ACC112 (cell line): Measurements from ENCODE around the gene MISFA.
A peak's percentile ranks its signal among the peaks of the same experiment; 100 is the strongest.
"Not testable (repeated sequence)": the region's sequence is repeated elsewhere in the genome, so short reads cannot be mapped to it uniquely, and the experiment has no call there.

Experiments
- H2AFZ ChIP-seq: fragments of 200-600 bp; sonication (generic); one replicate; pipeline ENCODE4 v1.6.0; 2017; ENCODE audit warnings: antibody characterized with exemption, low read length; ENCODE audit not compliant: unreplicated experiment
- H3K27ac ChIP-seq: fragments of 200-600 bp; sonication (generic); 2 replicates; pipeline ENCODE4 v1.5.1; 2014; ENCODE audit warnings: low read depth, mild to moderate bottlenecking, antibody characterized with exemption, low read length, moderate library complexity
- H3K27me3 ChIP-seq: fragments of 200-600 bp; sonication (generic); 2 replicates; pipeline ENCODE4 v1.6.1; 2014; ENCODE audit warnings: mild to moderate bottlenecking, antibody characterized with exemption, low read length, moderate library complexity, mixed read lengths; ENCODE audit not compliant: insufficient read depth
- H3K36me3 ChIP-seq: fragments of 200-600 bp; sonication (generic); 2 replicates; pipeline ENCODE4 v1.6.1; 2016; ENCODE audit warnings: mild to moderate bottlenecking, antibody characterized with exemption, low read length, moderate library complexity, mixed read lengths; ENCODE audit not compliant: insufficient read depth
- H3K4me1 ChIP-seq: fragments of 200-600 bp; sonication (generic); one replicate; pipeline ENCODE4 v1.6.1; 2016; ENCODE audit warnings: low read length, mixed read lengths; ENCODE audit not compliant: insufficient read depth, unreplicated experiment, control insufficient read depth
- H3K4me3 ChIP-seq: fragments of 200-600 bp; sonication (generic); 2 replicates; pipeline ENCODE4 v1.5.1; 2014; ENCODE audit warnings: mild to moderate bottlenecking, low read depth, low read length
- H3K79me2 ChIP-seq: fragments of 200-600 bp; sonication (generic); one replicate; pipeline ENCODE4 v1.6.0; 2016; ENCODE audit warnings: low read length; ENCODE audit not compliant: control insufficient read depth, unreplicated experiment, insufficient read depth

The MISFA gene

DNA sequence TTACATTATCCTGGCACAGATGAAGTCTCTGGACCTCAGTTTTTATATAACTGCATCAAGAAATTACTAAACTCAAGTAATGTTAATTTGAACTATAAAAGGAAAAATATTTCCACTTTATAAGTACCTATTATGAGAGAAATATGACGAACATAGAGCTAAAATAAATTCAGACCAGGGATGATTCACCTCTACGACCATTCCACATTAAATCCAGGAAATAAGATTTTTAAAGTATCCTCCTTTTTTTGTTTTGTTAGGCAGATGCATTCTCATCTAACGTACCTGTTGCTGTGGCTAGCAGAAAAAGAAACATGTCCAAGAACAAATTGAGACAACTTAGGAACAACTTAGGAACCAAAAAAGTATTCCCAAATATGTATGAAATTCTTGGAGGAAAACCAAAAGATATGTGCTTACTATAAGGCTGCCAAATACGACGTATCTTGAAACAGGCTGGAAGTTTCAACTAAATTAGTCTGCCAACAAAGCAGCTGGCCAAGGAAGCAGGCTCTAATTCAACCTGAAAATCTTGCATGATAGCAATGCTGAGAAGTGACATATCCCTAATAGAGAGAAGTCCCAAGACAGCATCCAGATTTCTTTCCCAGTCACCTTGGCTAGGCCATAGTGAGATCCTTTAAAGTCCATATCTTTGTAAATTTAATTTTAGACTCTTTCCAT is 18.9 kb downstream of the MISFA start:
- no peak overlapping the region for H2AFZ ChIP-seq
- H3K27ac ChIP-seq: peak overlapping the region; percentile 28
- peak overlapping the region; percentile 52 for H3K4me3 ChIP-seq
- H3K27me3 ChIP-seq: no peaks in the 10 kb centered on the region
- peaks cover 26% of the 10 kb centered on the region for H3K4me1 ChIP-seq
- peaks cover 13% of the 10 kb centered on the region; the same call in 1 of the 2 replicates for H3K36me3 ChIP-seq
- peaks cover 68% of the 10 kb centered on the region for H3K79me2 ChIP-seq

DNA sequence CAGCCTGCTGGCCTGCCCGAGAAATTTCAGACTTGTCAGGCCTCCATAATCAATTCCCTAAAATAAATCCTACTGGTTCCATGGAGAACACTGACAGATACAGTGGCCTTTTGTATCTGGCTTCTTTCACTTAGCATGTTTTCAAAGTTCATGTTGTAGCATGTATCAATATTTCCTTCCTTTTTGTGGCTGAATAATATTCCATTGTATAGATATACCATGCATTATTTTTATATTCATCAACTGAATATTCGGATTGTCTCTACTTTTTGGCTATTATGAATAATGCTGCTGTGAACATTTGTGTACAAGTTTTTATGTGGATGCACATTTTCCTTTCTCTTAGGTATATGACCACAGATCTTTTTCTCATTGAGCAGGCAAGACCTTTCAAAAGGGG is 24.1 kb downstream of the MISFA start:
- Histone ChIP-seq H3K27me3 (no peaks in the 10 kb centered on the region), H3K79me2 (peaks cover 84% of the 10 kb centered on the region), H3K27ac (no peak overlapping the region), H3K36me3 (no peaks in the 10 kb centered on the region), H2AFZ (no peak overlapping the region), H3K4me3 (no peak overlapping the region), H3K4me1 (peaks cover 5% of the 10 kb centered on the region)

DNA sequence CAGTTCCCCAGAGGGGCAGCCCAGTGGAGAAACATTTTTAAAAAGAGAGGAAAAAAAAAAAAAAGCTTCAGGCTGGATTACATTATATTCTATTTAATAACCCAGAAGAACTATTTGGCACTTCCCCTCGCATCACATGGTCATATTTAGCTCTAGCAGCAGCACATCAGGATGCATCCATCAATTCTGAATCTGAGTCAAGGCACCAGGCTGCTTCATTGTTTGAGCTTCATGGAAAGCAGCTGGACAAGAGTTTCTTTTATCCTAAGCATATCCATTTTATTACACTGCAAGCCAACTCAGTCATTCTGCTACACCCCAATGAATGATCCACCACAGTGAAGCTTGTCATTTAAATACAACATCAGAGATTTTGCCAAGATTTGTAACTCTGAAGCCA is 24.6 kb downstream of the MISFA start:
- Histone ChIP-seq H2AFZ (no peak overlapping the region), H3K27me3 (no peaks in the 10 kb centered on the region), H3K27ac (no peak overlapping the region), H3K36me3 (no peaks in the 10 kb centered on the region), H3K4me1 (peaks cover under 1% of the 10 kb centered on the region), H3K79me2 (peaks cover 84% of the 10 kb centered on the region), H3K4me3 (no peak overlapping the region)

GRCh38 chr11:18632841-18633240 is 33.3 kb downstream of the MISFA start:
- Histone ChIP-seq H3K27me3 (no peaks in the 10 kb centered on the region), H3K79me2 (peaks cover 53% of the 10 kb centered on the region), H3K4me3 (peak overlapping the region; percentile 98), H3K36me3 (no peaks in the 10 kb centered on the region), H3K27ac (no peak overlapping the region), H2AFZ (no peak overlapping the region), H3K4me1 (peaks cover 8% of the 10 kb centered on the region)

DNA sequence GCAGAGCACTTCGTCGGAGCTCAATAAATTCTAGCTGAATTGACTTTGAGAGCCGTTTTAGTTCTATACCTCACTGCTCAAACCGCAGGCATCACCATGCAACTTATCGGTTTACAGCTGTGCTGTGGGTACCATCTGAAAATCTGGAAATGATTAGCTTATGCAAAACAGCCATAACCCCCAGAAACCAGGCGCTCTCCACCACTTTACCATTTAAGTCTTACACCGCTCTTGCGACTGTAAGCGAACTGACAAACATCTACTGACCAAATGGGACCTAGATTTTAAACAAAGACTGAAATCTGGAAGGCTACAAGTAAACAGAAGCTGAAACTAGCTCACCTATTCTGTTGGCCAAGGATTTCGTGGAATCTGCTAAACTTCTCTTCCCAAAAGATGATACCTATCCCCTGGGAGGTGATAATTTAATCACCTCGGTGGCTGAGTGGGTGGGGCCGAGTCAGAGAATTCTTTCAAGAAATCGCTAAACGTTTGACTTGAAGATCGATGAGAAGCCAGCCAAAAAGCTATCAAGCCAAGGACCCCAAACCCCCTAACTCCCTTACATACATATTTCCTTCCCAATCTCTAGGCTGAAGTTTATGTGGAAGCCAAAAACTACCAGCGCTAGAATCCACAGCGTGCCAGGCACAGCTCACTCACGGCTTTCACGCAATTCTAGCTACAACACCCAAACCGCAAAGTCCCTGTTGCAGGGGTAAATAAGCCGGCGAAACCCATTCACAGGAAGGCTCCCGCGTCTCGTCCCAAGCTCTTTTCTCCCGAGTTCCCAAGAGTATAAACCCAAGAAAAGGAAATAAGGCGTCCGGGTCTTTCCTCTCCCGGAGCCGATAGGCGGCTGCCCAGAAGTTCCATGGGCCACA is 33.9 kb downstream of the MISFA start:
- Histone ChIP-seq H3K79me2 (peaks cover 47% of the 10 kb centered on the region), H3K27me3 (no peaks in the 10 kb centered on the region), H3K36me3 (no peaks in the 10 kb centered on the region), H3K4me1 (peaks cover 8% of the 10 kb centered on the region), H2AFZ (peak overlapping the region; percentile 89), H3K27ac (peak overlapping the region; percentile 60), H3K4me3 (peak overlapping the region; percentile 98)

DNA sequence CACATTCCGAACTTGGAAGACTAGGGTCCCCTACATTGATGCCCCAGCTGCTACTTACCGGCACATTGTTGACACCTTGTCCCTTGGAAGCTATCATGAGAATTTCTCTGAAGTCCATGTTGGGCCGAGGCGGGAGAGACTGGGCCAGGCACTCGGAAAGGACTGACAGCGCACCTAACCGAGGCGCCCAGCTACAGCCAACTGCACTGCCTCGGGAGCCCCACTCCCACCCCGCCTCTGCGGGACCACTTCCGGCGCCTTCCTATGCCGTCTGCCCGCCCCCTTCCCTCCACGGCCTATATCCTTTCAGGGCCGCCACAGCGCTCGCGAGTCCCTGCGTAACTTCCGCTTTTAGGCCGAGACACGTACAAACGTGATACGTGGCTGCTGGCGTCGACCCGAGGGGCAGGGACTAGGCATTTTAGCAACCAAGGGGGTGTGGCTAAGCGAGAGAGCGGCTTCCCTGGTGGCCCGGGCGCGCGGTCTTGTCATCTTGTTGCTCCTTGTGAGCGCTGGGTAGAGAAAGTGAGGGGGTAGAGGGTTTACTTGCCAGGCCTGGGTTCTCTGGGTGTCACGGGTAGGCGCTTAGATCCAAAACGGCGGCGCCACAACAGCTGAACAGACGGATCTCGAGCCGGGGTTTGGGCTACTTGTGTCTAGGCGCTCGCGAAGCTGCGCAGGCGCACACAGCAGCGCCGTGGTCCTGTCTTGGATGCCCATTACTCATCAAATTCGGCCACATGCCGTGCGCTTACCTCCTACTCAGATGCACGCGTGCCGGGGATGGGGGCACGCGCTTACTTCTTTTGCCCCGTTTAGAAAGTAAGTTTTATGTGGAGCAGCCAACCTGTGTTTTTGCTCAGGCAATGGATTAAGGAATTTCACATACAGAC is 34.8 kb downstream of the MISFA start, which contains the start of gene SPTY2D1:
TSS of gene SPTY2D1 (minus strand) at position 203 of the 893 bp plus-strand sequence. CDS start at position 118, 85 bp downstream.
- peaks cover 8% of the 10 kb centered on the region for H3K4me1 ChIP-seq
- H3K27ac ChIP-seq: peak within 1 kb of the TSS; percentile 87
- H2AFZ ChIP-seq: peak within 1 kb of the TSS; percentile 93
- H3K27me3 ChIP-seq: no peaks in the 10 kb centered on the region
- no peaks in the 10 kb centered on the region for H3K36me3 ChIP-seq
- H3K79me2 ChIP-seq: peaks cover 38% of the 10 kb centered on the region
- peak within 1 kb of the TSS; percentile 98 for H3K4me3 ChIP-seq

DNA sequence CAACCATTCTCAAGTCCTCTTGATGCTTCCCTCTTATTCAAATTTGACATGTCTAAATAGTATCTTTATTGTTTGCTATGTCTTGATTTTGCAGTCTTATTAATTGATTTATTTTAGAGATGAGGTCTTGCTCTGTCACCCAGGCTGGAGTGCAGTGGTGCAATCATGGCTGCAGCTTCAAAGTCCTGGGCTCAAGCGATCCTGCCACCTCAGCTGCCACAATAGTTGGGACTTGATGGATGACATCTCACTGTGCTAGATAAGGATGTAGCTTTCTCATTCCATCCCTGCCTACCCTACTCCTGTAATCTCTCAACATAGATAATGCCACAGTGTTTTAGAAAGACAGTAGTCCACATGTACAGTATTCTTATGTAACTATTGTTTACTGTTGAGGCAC is 42.1 kb downstream of the MISFA start:
- H2AFZ ChIP-seq: no peak overlapping the region
- no peaks in the 10 kb centered on the region for H3K4me1 ChIP-seq
- no peaks in the 10 kb centered on the region for H3K79me2 ChIP-seq
- H3K36me3 ChIP-seq: no peaks in the 10 kb centered on the region
- H3K27me3 ChIP-seq: peaks cover 27% of the 10 kb centered on the region
- no peak overlapping the region for H3K27ac ChIP-seq
- H3K4me3 ChIP-seq: no peak overlapping the region

- not testable (repeated sequence) for H3K4me3 ChIP-seq, H2AFZ ChIP-seq, H3K36me3 ChIP-seq, H3K4me1 ChIP-seq, H3K79me2 ChIP-seq, H3K27ac ChIP-seq
- H3K27me3 ChIP-seq: peaks cover 27% of the 10 kb centered on the region
Measured at GRCh38 chr11:18643034-18643433, 43.4 kb downstream of the MISFA start.

DNA sequence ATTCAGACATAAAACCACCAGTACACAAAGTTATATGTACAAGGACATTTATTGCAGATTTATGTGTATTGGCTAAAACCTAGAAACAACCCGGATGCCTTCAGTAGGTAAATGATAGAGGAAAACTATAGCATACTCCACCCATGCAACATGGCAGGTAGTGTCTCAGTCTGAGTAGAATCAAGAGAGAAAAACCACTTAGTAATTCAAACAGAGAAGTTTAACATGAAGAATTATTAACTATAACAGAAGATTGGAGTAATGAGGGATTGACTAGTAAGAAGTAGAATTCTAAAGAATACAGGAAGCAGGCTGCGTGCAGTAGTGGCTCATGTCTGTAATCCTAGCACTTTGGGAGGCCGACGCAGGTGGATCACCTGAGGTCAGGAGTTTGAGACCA is 50.8 kb downstream of the MISFA start:
- H3K79me2 ChIP-seq: no peaks in the 10 kb centered on the region
- H3K4me3 ChIP-seq: no peak overlapping the region
- peak overlapping the region; percentile 3 for H2AFZ ChIP-seq
- H3K27me3 ChIP-seq: no peaks in the 10 kb centered on the region
- no peaks in the 10 kb centered on the region for H3K4me1 ChIP-seq
- H3K36me3 ChIP-seq: no peaks in the 10 kb centered on the region
- no peak overlapping the region for H3K27ac ChIP-seq

- Histone ChIP-seq H3K79me2 (no peaks in the 10 kb centered on the region), H3K27me3 (no peaks in the 10 kb centered on the region), H2AFZ (peak overlapping the region; percentile 31), H3K4me3 (no peak overlapping the region), H3K27ac (no peak overlapping the region), H3K4me1 (no peaks in the 10 kb centered on the region), H3K36me3 (no peaks in the 10 kb centered on the region)
Measured at GRCh38 chr11:18650859-18651557, 51.4 kb downstream of the MISFA start.
